K562 (cell line): Measurements from ENCODE around the gene GABRP. TPM values are rescaled to one million over a fixed set of nuclear protein-coding genes. Genes with fewer than 3 reads are reported as not detected.

Experiments used
- ATAC-seq: fragments of 200-7000 bp; cut with Tn5 transposase; 3 replicates; pipeline ENCODE4 v1.9.1; 2020; ENCODE audit warnings: moderate library complexity
- BruUV-seq: library from RNA; stranded (reverse); fragments of 400-500 nt; replicated peaks from 2 replicates; lab custom pipeline; 2021; lab: Mats Ljungman, UMichigan
- CTCF ChIA-PET: fragments of 300-600 bp; formaldehyde crosslinking; extraction: SDS; loops from one replicate; lab custom pipeline; 2021; ENCODE audit warnings: low intra/inter-chr PET ratio; lab: Yijun Ruan, JAX
- POLR2A ChIA-PET: fragments of 300-600, 350-650 bp; sonication (Branson Sonifier 250); formaldehyde crosslinking; extraction: SDS; loops from one replicate; lab custom pipeline; 2021; ENCODE audit warnings: antibody characterized with exemption, inconsistent platforms; lab: Yijun Ruan, JAX
- DNase-seq, 4 experiments: peaks; one replicate each; pipeline versions ENCODE4 v3.0.0 to v3.0.0-alpha.2; 2011 to 2018; ENCODE audit warnings: low spot score in 3 of 4, mixed read lengths in 3 of 4; ENCODE audit errors: extremely low read depth in 1 of 4
- FAIRE-seq: peaks from 2 replicates; lab custom pipeline; 2011; peaks lifted over from hg19 to GRCh38; lab: Jason Lieb, UNC
- H2AFZ ChIP-seq: 2 replicates; pipeline ENCODE4 v1.6.0; 2011; ENCODE audit warnings: low read depth, low read length, control low read depth, inconsistent platforms
- H3K27ac ChIP-seq: fragments of 200-600 bp; 3 replicates; pipeline ENCODE4 v1.8.0; 2011; ENCODE audit warnings: low read depth, mild to moderate bottlenecking, control low read depth, inconsistent platforms, low read length, moderate library complexity, mixed read lengths; ENCODE audit errors: extremely low read depth
- H3K27me3 ChIP-seq, 2 experiments: fragments of 300-600 bp in 1 of 2; 2 replicates in 1 of 2; 3 replicates in 1 of 2; pipeline versions ENCODE4 v1.6.0 to v1.8.0; 2011; ENCODE audit warnings: inconsistent platforms in 2 of 2, low read length in 2 of 2, mild to moderate bottlenecking in 1 of 2, mixed read lengths in 1 of 2, moderate library complexity in 1 of 2; ENCODE audit not compliant: control insufficient read depth in 2 of 2, insufficient read depth in 2 of 2
- H3K36me3 ChIP-seq: fragments of 300-600 bp; 3 replicates; pipeline ENCODE4 v1.8.0; 2011; ENCODE audit warnings: mild to moderate bottlenecking, low read length, inconsistent platforms; ENCODE audit not compliant: control insufficient read depth, insufficient read depth
- H3K4me1 ChIP-seq, 2 experiments: fragments of 200-600 bp in 1 of 2; replicated peaks in 1 of 2; 2 replicates in 1 of 2; 3 replicates in 1 of 2; pipeline versions ENCODE4 v1.5.1 to v1.8.0; 2011; ENCODE audit warnings: inconsistent platforms in 2 of 2, low read length in 2 of 2, mild to moderate bottlenecking in 1 of 2, mixed read lengths in 1 of 2, moderate library complexity in 1 of 2; ENCODE audit not compliant: control insufficient read depth in 2 of 2, insufficient read depth in 2 of 2
- H3K4me2 ChIP-seq: 2 replicates; pipeline ENCODE4 v1.6.1; 2011; ENCODE audit warnings: low read length, control low read depth, inconsistent platforms, mixed read lengths; ENCODE audit not compliant: insufficient read depth
- H3K4me3 ChIP-seq: fragments of 200-600 bp; sonication (generic), shearing (Covaris generic); 2 replicates; pipeline ENCODE4 v1.5.1; 2016; ENCODE audit warnings: control low read depth, inconsistent platforms
- H3K79me2 ChIP-seq: fragments of 200-600 bp; 3 replicates; pipeline ENCODE4 v1.8.0; 2011; ENCODE audit warnings: low read length, inconsistent platforms; ENCODE audit not compliant: control insufficient read depth, insufficient read depth
- H3K9ac ChIP-seq, 2 experiments: 2 replicates each; pipeline versions ENCODE4 v1.6.0 to v1.6.1; 2011; ENCODE audit warnings: low read depth in 2 of 2, low read length in 2 of 2, control low read depth in 1 of 2, inconsistent platforms in 1 of 2, mild to moderate bottlenecking in 1 of 2, mixed read lengths in 1 of 2; ENCODE audit not compliant: insufficient read depth in 1 of 2
- H3K9me1 ChIP-seq: one replicate; pipeline ENCODE4 v1.6.0; 2011; ENCODE audit warnings: inconsistent platforms, mild to moderate bottlenecking, low read length, moderate library complexity; ENCODE audit not compliant: control insufficient read depth, insufficient read depth
- H3K9me3 ChIP-seq: replicated peaks from 2 replicates; pipeline ENCODE4 v1.5.1; 2011; ENCODE audit warnings: low read depth, low read length, inconsistent platforms; ENCODE audit not compliant: control insufficient read depth, insufficient read depth
- H4K20me1 ChIP-seq: replicated peaks from 2 replicates; pipeline ENCODE4 v1.6.1; 2011; ENCODE audit warnings: low read length, inconsistent platforms, mixed read lengths; ENCODE audit not compliant: control insufficient read depth, insufficient read depth
- CHD4 ChIP-seq: fragments of 200-600 bp; sonication (generic); IDR thresholded peaks from 3 replicates; pipeline ENCODE4 v1.6.1; 2012; ENCODE audit warnings: low read depth, mild to moderate bottlenecking, mixed read lengths, low read length, inconsistent platforms; ENCODE audit not compliant: insufficient read depth, insufficient replicate concordance, poor library complexity, severe bottlenecking
- HNRNPK ChIP-seq: fragments of 200-400 bp; formaldehyde crosslinking; IDR thresholded peaks from one replicate; pipeline ENCODE4 v1.6.1; 2018; ENCODE audit warnings: mild to moderate bottlenecking, low read depth, low read length; ENCODE audit not compliant: poor library complexity, severe bottlenecking
- IFI16 ChIP-seq: fragments of 250-450 bp; sonication (Bioruptor Pico); IDR thresholded peaks from 2 replicates; pipeline ENCODE4 v2.1.2; 2022; ENCODE audit warnings: mild to moderate bottlenecking, inconsistent platforms
- ILK ChIP-seq: fragments of 450-650 bp; IDR thresholded peaks from 2 replicates; pipeline ENCODE4 v1.6.1; 2016; ENCODE audit warnings: missing genetic modification characterization, low read depth, mild to moderate bottlenecking, missing compliant biosample characterization, moderate library complexity, borderline replicate concordance
- NR2C1 ChIP-seq, 2 experiments: fragments of 450-650 bp; IDR thresholded peaks; 2 replicates each; pipeline ENCODE4 v1.6.1; 2017; ENCODE audit warnings: mild to moderate bottlenecking in 2 of 2, antibody characterized with exemption in 1 of 2, inconsistent platforms in 1 of 2, missing compliant biosample characterization in 1 of 2, missing genetic modification characterization in 1 of 2
- NRF1 ChIP-seq, 2 experiments: fragments of 450-650 bp; IDR thresholded peaks in 1 of 2; conservative IDR thresholded peaks in 1 of 2; 2 replicates each; pipeline ENCODE4 v1.6.1; 2014; ENCODE audit warnings: mild to moderate bottlenecking in 2 of 2
- PHB ChIP-seq: fragments of 250-450 bp; sonication (Bioruptor Pico); IDR thresholded peaks from 2 replicates; pipeline ENCODE4 v1.5.0; 2021
- PHTF2 ChIP-seq: fragments of 250-450 bp; sonication (Bioruptor Pico); IDR thresholded peaks from 2 replicates; pipeline ENCODE4 v1.5.0; 2021; ENCODE audit warnings: mild to moderate bottlenecking
- PTTG1 ChIP-seq: fragments of 450-650 bp; IDR thresholded peaks from 2 replicates; pipeline ENCODE4 v1.6.1; 2016; ENCODE audit warnings: low read depth, mild to moderate bottlenecking, missing genetic modification characterization, missing compliant biosample characterization
- SIX5 ChIP-seq, 2 experiments: IDR thresholded peaks; 2 replicates each; pipeline ENCODE4 v1.6.1; 2011; ENCODE audit warnings: low read length in 2 of 2, borderline replicate concordance in 1 of 2, low read depth in 1 of 2, mild to moderate bottlenecking in 1 of 2, moderate library complexity in 1 of 2; ENCODE audit not compliant: insufficient read depth in 1 of 2
- SLC30A9 ChIP-seq: fragments of 250-450 bp; sonication (Bioruptor Pico); IDR thresholded peaks from 2 replicates; pipeline ENCODE4 v1.8.0; 2022; ENCODE audit warnings: mild to moderate bottlenecking, moderate library complexity
- ZNF12 ChIP-seq: sonication (generic); formaldehyde crosslinking; IDR thresholded peaks from 2 replicates; pipeline ENCODE4 v1.4.0; 2020; ENCODE audit warnings: mild to moderate bottlenecking, missing genetic modification reagents
- ZNF23 ChIP-seq: fragments of 250-450 bp; sonication (Bioruptor Pico); IDR thresholded peaks from 2 replicates; pipeline ENCODE4 v1.4.0; 2020; ENCODE audit warnings: mild to moderate bottlenecking
- ZNF280A ChIP-seq: fragments of 450-650 bp; IDR thresholded peaks from 2 replicates; pipeline ENCODE4 v1.6.1; 2018; ENCODE audit warnings: mild to moderate bottlenecking, low read depth; ENCODE audit not compliant: partially characterized antibody
- ZNF75A ChIP-seq: fragments of 450-650 bp; formaldehyde crosslinking; IDR thresholded peaks from 2 replicates; pipeline ENCODE4 v1.4.0; 2020; ENCODE audit warnings: mild to moderate bottlenecking
- WGBS: fragments of 100-300 bp; shearing (Covaris generic); methylation state at CpG from one replicate; pipeline ENCODE4 v1.1.6; 2016; ENCODE audit warnings: low coverage, mixed read lengths; ENCODE audit not compliant: insufficient coverage; ENCODE audit errors: missing lambda C conversion rate; 5-methylcytosine and 5-hydroxymethylcytosine counted together
- in situ Hi-C: fragments of 300-500 bp; cut with MboI; formaldehyde crosslinking; loops from 4 replicates; pipeline ENCODE4 v1.15.0; 2018; ENCODE audit warnings: inconsistent platforms, mixed read lengths
- intact Hi-C: fragments of 100-400 bp; cut with micrococcal nuclease; formaldehyde crosslinking; loops from 2 replicates; pipeline ENCODE4 v1.14.2; 2022
- polyA plus RNA-seq, 8 experiments: library from polyadenylated mRNA; depleted of rRNA in 4 of 8; stranded (reverse) in 5 of 8; unstranded in 3 of 8; fragments of >200 nt; fragmentation: Nextera tagmentation in 2 of 8; fragmentation: Illumina TruSeq in 1 of 8; extraction: Ambion mirVana in 2 of 8; extraction: Trizol in 1 of 8; gene quantifications; 2 replicates each; pipeline versions ENCODE4 v1.2.1 to v1.2.3, GENCODE V29; 2011 to 2014; ENCODE audit warnings: inconsistent platforms in 1 of 8, missing spikeins in 1 of 8
- total RNA-seq, 7 experiments: library from RNA; depleted of rRNA in 6 of 7; stranded (reverse); fragments of >200 nt in 6 of 7; fragmentation: Illumina TruSeq in 2 of 7; extraction: Trizol in 2 of 7; gene quantifications; 2 replicates each; pipeline versions ENCODE4 v1.2.1 to v1.2.3, GENCODE V29; 2011 to 2021; ENCODE audit warnings: low replicate concordance in 1 of 7

Gene GABRP
- total and polyA plus RNA-seq, 9 of the 15 experiments (the other 6 are each of a cell fraction or from before 2014, with no cell fraction given), result not detected

DNA sequence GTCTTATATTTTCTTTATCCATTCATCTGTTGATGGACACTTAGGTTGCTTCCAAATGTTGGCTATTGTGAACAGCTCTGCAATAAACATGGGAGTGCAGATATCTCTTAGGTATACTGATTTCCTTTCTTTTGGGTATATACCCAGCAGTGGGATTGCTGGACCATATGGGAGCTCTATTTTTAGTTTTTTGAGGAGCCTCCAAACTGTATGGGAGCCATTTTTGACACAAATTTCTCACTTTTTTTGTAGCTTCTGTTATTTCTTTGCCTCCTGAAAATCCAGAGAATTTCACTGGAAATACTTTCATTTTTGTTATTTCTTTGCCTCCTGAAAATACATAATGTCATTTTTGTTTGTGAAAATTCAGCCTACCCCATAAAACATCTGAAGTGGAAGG is 63.3 kb downstream of the GABRP start:
- TF ChIP-seq NRF1 (conservative IDR thresholded peaks at IDR 0.05 in 1 of 2, IDR thresholded peaks at IDR 0.05 in 1 of 2), result no peak
- no peak for TF ChIP-seq SLC30A9 (CRISPR knock-in tag)
- no peak for TF ChIP-seq ZNF12 (CRISPR knock-in tag)
- in situ Hi-C loops (no loop called here), intact Hi-C loops (no loop called here)
- Histone ChIP-seq H3K27me3 (no peaks in the 10 kb centered on the region), H3K79me2 (no peaks in the 10 kb centered on the region), H4K20me1 (no peaks in the 10 kb centered on the region), H3K4me3 (no peak overlapping the region), H3K36me3 (no peaks in the 10 kb centered on the region), H2AFZ (no peak overlapping the region), H3K9me1 (no peaks in the 10 kb centered on the region), H3K4me2 (no peak overlapping the region), H3K27ac (no peak overlapping the region), H3K9ac (no peak overlapping the region), H3K4me1 (no peaks in the 10 kb centered on the region), H3K9me3 (no peaks in the 10 kb centered on the region)
- CTCF ChIA-PET, result no interaction called here
- BruUV-seq, result no TSS peak
- no peak for ATAC-seq
- no peak for FAIRE-seq
- no peak for DNase-seq
- POLR2A ChIA-PET, result no interaction called here

DNA sequence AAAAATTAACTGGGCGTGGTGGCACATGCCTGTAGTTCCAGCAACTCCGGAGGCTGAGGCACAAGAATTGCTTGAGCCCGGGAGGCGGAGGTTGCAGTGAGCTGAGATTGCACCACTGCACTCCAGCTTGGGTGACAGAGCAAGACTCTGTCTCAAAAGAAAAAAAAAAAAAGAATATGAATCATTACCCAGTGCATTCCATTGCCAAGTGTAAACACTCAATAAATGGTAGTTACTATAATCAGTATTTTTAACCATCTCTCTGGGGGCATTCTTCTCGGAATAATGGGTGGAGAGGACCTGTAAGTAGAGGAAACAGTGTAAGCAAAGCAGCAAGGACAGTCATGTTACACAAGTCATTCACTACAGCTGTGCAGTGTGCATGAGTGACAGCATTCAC is 64.5 kb downstream of the GABRP start:
- no peaks in the 10 kb centered on the region for H3K9me1 ChIP-seq
- no peak for DNase-seq
- in situ Hi-C loops, result no loop called here
- H3K4me1 ChIP-seq, result no peaks in the 10 kb centered on the region
- H3K27me3 ChIP-seq, result no peaks in the 10 kb centered on the region
- H3K9ac ChIP-seq, result no peak overlapping the region
- no peaks in the 10 kb centered on the region for H3K79me2 ChIP-seq
- ChIA-PET CTCF (interaction anchor here (0.6 kb wide), 1 partner anchor 104 kb away, joined by 3 read pairs; no protein-coding TSS in a partner anchor), POLR2A (no interaction called here)
- H4K20me1 ChIP-seq, result no peaks in the 10 kb centered on the region
- 0% methylated on average over 5 of the region's 5 CpGs for WGBS
- H3K4me3 ChIP-seq, result no peak overlapping the region
- FAIRE-seq, result no peak
- H3K9me3 ChIP-seq, result no peaks in the 10 kb centered on the region
- intact Hi-C loops, result no loop called here
- no peak overlapping the region for H3K4me2 ChIP-seq
- no TSS peak for BruUV-seq
- no peak for TF ChIP-seq SIX5 (IDR thresholded peaks at IDR 0.05; ENCODE audit: borderline replicate concordance in 1 of 2, insufficient read depth in 1 of 2, low read depth in 1 of 2, low read length in 2 of 2)
- no peak for TF ChIP-seq IFI16 (CRISPR knock-in tag)
- no peak for TF ChIP-seq HNRNPK
- no peak for TF ChIP-seq ILK
- TF ChIP-seq CHD4, result no peak
- no peak for TF ChIP-seq NR2C1 (IDR thresholded peaks at IDR 0.05)
- no peak for TF ChIP-seq NR2C1 (tag; IDR thresholded peaks at IDR 0.05)
- TF ChIP-seq ZNF75A (CRISPR knock-in tag), result no peak
- no peak for TF ChIP-seq ZNF23 (CRISPR knock-in tag)
- no peak for TF ChIP-seq PHTF2 (CRISPR knock-in tag)
- TF ChIP-seq PTTG1 (tag), result no peak
- no peak for TF ChIP-seq PHB (CRISPR knock-in tag)
- no peak for TF ChIP-seq ZNF280A
- H2AFZ ChIP-seq, result no peak overlapping the region
- H3K36me3 ChIP-seq, result no peaks in the 10 kb centered on the region
- ATAC-seq, result no peak
- H3K27ac ChIP-seq, result no peak overlapping the region
